DMS153 treated with DMSO at 0.1 percent for 48 hours (cell line): ENCODE data around the gene PANX2.
A peak's percentile ranks its signal among the peaks of the same experiment; 100 is the strongest.
"Not testable (repeated sequence)": the region's sequence is repeated elsewhere in the genome, so short reads cannot be mapped to it uniquely, and the experiment has no call there.

Experiments used
- DNase-seq: peaks from one replicate; lab custom pipeline; 2025; ENCODE audit not compliant: unreplicated experiment; lab: John Stamatoyannopoulos, UW

PANX2 gene

DNA sequence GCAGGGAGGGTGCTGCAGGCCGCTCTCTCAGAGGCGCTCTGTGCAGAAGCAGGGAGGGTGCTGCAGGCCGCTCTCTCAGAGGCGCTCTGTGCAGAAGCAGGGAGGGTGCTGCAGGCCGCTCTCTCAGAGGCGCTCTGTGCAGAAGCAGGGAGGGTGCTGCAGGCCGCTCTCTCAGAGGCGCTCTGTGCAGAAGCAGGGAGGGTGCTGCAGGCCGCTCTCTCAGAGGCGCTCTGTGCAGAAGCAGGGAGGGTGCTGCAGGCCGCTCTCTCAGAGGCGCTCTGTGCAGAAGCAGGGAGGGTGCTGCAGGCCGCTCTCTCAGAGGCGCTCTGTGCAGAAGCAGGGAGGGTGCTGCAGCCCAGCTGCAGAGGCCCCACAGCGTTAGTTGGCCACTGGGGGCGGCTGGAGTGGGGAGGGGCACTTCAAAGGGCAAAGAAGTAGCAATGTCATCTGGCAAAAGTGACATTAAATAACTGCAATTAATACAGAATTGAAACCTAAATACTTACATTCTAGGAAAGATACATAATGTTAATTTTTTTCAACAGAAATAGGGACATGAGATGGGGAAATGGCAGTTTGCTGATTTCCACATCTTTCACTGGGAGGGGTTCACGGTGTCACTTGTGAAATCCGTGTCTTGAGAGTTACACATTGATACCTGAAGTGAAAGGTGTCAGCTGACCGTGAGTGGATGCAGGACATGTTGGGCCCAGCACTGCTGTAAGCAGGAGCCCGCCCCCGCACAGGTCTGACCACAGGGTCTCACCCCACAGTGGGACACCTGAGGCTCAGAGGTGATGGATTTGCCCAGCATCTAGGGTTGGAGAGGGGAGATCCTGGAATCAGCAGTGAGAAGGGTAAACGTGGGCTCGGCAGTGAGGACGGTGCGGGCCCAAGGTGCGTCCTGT, 23.0 kb upstream of the PANX2 start:
- DNase-seq = not testable (repeated sequence)

DNA sequence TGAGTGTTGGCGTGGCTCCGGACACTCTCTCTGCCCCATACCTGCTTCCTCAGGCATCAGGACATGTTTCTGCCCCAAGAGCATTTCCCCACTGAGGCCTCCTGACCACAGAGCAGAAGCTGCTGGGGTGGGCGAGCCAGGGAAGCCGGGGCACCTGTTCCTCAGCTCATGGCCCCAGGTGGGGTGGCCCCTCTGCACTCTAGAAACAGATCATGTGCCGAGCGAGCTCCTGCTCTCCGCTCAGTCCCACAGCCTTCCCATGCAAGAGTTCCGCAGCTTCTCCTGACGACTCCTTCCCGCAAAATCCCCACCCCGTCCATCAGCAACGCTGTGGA, 22.4 kb upstream of the PANX2 start:
- no peak for DNase-seq

DNA sequence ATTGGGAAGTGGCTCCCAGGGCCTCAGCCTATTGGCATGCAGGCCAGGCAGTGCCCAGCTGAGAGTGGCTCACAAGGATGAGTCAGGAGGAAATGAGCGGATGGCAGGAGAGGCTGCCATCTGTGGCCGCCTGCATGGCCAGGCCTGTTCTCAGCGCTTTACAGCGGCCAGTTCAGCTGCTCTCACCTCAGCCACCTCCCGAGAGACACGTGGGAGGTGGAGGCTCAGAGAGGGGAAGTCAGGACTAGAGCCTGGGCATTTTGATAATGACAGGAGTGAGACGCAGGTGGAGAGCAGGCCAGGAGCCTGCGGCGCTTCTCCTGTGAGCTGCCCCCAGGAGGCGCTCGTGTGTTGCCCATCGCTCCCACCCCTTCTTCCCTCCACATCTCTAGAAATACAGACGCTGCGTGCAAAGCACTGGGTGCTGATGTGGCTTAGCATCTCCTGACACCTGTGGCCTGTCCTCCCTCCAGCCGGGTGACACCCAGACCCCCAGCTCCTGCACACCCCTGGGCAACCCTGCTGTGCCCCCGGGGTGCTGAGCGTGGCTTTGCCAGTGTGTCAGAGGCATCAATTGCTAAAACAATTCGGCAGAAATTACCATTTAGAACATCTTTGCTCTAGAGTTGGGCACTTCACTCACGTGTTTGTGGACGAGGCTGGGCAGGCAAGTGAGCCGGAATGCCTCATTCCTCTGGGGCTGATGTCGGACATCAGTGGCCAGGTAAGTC, 21.4 kb upstream of the PANX2 start:
- DNase-seq = peak; percentile 75

DNA sequence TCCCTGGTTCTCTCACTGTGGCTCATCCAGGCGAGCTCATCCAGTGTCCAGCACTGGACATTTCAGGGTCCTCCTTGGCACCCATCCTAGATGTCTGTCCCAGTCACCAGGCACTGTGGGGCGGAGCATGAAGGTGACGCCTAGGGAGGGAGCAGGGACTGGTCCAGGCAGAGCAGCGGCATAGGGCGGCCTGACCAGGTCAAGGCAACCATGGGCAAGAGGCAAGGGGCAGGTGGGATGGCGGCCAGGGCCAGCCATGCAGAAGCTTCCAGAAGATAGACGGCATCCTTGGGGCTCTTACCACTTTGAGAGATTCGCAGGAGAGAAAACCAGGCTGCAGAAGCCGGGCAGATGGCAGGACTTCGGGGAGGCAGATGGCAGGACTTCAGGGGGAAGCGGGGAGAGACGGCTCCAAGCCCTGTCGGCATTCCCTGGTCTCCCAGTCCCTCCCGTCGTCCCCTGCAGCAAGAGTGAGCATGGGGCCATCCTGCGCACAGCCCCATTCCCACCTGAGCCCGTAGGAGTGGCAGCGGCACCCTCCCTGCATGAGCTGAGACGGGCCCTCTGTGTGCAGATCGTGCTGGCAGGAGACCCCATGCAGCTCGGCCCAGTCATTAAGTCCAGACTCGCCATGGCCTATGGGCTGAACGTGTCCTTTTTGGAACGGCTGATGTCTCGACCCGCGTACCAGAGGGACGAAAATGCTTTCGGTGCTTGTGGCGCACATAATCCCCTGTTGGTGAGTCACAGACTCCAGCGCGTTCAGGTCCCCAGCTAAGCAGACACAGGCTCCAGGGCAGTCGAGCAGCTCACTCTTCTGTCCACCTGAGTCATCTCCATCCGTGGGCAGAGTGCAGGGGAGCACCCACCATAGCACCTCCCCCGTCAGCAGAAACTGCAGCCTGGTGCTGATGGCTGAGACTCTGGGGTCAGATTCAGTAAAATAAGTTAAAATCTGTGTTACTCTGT, 20.1 kb upstream of the PANX2 start:
- no peak for DNase-seq

DNA sequence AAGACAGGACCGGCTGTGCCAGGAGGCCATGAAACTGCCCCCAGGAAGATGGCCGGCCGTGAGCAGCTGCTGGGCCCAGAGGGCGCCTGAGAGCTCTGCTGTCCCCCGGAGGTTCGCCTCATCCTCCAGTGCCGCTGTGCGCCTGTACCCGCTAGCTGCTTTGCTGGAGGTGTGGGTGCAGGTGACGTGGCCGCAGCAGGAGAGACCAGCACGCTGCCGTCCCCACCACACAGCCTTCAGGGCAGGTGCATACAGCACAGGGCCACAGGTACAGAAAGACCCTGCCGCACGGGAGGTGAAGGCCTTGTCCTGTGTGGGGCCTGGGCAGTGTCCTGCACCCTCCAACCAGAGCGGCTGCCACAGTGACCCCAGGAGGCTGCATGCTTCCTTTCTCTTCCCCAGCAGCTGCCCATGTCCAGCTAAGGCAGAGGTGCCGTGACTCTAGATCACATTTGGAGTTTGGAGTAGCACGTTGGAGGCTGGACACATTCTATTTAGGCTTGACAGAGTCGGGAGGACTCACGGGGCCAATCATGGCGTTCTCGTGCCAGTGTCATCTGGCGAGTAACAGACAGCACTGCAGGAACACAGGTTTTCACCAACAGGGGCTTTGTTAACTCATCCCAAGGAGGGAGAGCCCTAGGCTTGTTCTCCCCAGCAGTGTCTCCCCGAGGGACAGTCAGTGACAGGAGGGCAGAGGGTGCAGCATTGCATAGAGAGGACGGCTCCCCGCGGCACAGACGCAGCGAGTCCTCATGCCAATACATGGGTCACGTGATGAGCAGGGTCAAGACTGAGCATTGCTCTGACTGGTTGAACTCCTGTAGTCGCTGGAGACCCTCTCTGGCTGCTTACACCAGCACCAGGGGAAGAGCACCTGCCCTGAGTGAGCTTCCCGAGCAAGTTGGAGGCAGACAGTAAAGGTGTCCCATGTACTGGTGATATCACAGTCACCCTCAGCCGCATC, 18.7 kb upstream of the PANX2 start:
- no peak for DNase-seq

DNA sequence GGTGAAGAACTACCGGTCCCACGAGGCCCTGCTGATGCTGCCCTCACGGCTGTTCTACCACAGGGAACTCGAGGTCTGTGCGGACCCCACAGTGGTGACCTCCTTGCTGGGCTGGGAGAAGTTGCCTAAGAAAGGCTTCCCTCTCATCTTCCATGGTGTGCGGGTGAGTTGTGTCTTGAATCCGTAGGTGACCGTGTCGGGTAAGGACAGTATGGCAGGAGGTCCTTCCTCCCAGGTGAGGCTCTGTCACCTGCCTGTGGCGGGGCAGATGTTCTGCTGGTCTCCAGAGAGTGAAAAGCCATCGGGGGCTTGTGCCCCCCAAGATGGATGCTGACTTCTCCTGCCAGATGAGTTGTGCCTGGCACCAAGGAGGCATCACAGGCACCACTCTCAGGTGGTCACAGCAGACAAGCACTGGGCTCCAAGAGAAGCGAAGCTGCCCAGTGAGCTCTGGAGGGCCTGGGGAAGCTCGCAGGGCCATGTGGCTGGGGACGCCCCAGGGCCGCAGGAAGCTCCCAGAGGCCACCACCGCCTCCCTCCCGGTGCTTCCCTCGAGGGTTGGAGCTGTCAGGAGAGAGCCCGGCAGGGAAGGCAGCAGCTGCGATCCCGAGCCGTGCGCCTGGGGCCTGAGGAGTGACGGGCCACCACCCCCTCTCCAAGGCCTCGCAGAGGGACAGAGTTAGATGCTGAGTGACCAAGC, 17.3 kb upstream of the PANX2 start:
- no peak for DNase-seq

DNA sequence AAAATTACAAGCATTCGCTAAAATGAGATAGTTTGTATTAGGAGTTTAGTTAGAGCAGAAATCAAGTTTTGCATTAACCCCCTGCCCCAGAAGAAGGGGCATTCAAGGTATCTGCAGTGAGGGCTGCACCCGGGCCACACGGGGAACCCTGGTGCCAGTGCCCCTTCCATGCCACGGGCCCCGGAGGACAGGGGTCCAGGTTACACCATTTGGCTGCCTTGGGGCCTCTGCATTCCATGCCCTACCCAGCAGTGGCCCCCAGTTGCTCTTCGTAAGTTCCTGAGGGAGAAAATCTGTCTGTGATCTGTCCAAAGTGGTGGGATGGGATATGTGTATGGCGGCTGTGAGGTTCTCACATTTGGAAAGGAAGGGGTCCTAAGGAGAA, 16.8 kb upstream of the PANX2 start:
- no peak for DNase-seq

DNA sequence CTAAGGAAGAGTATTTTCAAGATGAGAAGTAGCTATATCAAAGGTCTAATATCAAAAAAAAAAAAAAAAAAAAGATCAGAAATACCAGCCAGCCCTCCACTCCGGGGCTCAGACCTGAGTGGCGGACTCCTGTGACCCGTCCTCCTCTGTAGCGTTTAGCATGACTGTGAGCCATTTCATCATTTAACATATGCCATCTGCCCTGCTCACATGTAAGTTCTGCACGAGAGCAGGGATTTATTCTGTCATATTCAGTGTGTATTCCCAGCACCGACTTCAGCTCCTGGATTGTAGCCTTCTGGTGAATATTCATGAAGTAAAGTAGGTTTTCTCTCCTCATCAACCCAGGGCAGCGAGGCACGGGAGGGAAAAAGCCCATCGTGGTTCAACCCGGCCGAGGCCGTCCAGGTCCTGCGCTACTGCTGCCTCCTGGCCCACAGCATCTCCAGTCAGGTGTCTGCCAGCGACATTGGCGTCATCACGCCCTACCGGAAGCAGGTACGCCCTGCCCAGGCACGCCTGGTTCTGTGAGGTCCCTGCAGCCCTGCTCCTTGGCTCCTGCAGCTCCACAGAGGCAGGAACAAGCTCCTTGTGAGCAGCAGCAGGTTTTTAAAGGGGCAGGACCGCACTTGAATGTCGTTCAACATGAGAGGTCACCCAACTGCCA, 12.7 kb upstream of the PANX2 start:
- DNase-seq = no peak

DNA sequence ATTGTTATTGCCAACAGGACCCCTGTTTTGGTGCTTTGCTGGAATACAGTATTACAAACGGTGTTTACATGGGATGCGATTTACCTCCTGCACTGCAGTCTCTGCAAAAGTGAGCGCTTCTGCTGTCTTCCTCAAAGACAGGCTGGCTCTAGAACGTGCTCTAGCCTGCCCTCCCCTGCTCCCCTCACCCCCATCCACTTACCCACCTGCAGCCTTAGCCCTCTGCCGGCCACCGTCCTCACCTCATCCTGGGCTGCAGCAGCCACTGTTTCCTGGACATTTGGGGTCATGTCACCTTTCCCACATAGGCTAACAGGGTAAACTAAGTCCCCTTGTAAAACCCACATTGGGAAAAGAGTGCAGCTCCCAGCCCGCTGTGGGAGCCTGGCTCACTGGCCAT, 9.6 kb upstream of the PANX2 start:
- no peak for DNase-seq

DNA sequence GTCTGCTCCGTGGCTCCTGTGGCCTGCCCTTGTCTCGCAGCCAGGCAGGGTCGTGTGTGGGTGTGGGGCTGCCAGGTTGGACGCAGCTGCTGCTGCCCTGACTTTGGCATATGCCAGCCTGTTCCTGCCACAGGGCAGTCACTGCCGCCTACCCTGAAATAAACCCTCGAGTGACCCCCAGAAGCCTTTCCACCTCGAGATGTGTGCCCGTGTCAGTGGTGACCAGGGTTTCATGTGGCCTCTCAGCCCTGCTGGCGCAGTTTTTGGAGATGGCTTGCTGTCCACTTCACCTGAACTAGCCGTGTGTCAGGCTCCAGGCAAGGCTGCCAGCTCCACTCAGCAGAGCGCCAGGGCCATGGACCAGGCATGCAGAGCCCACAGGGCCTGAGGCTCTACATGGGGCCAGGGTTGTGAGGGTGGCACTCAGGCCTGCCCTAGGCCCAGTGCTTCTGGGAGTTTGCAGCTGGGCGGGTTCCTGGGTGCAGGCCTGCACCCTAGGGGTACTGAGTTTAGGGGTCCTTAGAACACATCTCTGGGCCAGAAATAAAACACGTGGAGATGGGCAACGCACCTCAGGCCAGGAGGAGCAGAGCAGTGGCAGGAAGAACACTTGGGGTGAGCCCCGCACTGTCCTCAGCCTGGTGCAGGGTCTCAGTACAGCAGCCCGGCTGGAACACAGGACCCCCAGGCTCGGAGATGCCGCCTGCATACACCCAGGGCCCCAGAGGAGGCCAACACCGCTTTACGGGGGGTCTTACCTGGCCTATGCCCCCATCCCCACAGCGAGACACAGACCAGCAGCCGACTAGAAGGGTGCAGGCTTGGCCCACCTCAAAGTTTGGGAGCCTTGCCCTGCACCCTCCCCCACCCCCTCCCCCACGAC, 8.8 kb upstream of the PANX2 start:
- no peak for DNase-seq

DNA sequence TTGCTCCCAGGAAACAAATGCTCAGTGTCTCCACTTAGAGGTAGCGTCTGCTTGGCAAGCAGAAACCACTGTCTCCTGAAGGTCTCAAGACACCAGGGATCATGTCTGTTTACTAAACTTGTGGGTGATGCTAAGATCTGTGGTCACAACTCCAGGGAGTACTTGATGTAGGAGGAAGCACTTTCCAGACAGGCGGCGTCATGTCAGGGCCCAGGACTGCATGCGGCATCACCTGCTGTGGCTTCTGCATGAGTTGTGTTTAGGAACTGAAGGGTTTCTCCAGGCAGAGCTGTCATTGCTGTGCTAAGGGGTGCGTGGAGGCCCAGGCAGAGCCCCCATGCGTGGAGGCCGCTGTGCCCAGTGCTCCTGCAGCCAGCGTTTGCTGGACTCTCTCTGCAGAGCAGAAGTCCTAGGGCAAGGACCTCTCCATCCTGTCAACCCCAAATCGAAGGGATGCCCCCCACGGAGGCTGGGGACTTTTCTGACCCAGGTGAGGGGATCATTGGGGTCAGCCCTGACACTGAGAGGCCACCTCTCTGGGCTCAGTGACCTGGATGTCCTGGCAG, 8.1 kb upstream of the PANX2 start:
- no peak for DNase-seq

DNA sequence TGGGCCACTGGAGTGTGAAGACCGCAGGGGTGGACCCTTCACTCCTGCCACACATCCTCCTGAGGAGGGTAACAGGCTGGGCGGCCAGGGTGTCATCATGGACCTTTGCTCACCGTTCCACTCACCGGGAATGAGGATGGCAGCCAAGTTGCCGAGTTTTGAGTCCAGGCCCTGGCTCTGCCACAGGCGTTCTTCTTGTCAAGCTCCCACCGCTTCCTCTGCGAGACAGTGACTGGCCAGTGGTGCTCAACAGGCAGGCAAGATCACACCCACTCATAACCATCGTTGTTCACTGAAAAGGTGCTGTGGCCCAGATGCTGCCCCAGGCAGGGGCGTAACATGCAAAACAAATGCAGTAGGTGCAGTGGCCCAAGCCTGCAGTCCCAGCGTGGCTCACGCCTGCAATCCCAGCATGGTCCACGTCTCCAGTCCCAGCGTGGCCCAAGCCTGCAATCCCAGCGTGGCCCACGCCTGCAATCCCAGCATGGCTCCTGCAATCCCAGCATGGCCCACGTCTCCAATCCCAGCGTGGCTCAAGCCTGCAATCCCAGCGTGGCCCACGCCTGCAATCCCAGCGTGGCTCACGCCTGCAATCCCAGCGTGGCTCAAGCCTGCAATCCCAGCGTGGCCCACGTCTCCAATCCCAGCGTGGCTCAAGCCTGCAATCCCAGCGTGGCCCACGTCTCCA, 5.0 kb upstream of the PANX2 start:
- no peak for DNase-seq

DNA sequence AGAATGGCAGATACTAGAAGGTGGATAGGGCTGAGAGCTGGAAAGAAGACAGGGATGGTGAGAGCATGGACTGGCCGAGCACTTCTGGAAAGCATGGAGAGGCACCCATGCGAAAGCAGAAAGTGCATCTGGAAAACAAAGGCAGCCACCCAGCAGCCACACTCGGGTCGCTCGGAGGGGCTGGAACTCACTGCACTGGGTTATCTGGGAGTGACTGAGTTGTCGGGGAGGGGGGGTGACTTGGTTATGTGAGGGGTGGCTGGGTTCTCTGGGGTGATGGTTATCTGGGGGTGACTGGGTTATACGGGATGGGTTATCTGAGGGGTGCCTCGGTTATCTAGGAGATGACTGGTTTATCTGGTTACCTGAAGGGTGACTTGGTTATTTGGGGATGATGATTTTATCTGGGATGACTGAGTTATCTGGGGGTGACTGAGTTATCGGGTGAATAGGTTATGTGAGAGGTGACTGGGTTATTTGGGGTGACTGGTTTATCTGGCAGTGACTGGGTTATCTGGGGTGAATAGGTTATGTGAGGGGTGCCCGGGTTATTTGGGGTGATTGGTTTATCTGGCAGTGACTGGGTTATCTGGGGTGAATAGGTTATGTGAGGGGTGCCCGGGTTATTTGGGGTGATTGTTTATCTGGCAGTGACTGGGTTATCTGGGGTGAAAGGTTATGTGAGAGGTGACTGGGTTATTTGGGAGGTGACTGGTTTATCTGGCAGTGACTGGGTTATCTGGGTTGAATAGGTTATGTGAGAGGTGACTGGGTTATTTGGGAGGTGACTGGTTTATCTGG, 2.6 kb upstream of the PANX2 start:
- no peak for DNase-seq

DNA sequence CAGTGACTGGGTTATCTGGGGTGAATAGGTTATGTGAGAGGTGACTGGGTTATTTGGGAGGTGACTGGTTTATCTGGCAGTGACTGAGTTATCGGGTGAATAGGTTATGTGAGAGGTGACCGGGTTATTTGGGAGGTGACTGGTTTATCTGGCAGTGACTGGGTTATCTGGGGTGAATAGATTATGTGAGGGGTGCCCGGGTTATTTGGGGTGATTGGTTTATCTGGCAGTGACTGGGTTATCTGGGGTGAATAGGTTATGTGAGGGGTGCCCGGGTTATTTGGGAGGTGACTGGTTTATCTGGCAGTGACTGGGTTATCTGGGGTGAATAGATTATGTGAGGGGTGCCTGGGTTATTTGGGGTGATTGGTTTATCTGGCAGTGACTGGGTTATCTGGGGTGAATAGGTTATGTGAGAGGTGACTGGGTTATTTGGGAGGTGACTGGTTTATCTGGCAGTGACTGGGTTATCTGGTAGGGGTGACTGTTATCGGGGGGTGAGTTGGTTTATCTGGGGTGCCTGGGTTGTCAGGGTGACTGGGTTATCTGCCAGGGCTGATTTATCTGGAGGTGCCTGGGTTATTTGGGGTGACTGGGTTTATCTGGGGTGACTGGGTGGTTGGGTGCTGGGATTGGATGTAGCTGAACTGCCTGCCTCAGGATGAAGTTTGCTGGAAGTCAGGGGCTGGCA, 1.9 kb upstream of the PANX2 start:
- not testable (repeated sequence) for DNase-seq

DNA sequence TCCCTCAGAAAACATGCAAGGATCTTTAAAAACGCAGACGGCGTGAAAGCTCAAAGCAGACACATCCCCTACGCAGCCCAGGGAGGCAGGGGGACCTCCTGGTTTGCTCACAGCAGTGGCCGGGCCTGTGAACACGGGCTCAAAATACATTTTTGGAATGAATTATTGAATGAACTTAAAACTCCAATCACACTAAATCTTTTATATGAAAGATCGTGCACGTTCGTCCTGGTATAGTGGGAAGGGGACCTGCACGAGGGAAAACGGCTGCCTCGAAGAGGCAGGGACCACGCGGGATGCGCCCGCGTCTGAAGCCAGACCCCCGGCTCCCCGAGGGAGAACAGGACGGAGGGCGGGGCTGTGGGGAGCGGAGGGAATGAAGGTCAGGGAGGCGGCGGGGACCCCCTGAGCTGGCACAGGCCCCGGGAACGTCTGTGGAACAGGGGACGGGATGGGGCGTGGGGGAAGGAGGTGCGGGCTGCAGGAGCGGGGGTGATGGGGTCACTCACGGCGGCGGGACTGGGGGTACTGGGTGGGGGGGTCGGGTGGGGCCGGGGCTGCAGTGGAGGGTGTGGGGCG, 1.3 kb upstream of the PANX2 start:
- DNase-seq = no peak
